NOMO-1 treated with dmso at 0.1 percent for 144 hours (cell line): ENCODE data around the gene CSGALNACT2.
A peak's percentile ranks its signal among the peaks of the same experiment; 100 is the strongest.
"Not testable (repeated sequence)": the region's sequence is repeated elsewhere in the genome, so short reads cannot be mapped to it uniquely, and the experiment has no call there.

Source experiments
- DNase-seq: peaks from one replicate; lab custom pipeline; 2025; ENCODE audit not compliant: unreplicated experiment; lab: John Stamatoyannopoulos, UW

CSGALNACT2 gene, protein sequence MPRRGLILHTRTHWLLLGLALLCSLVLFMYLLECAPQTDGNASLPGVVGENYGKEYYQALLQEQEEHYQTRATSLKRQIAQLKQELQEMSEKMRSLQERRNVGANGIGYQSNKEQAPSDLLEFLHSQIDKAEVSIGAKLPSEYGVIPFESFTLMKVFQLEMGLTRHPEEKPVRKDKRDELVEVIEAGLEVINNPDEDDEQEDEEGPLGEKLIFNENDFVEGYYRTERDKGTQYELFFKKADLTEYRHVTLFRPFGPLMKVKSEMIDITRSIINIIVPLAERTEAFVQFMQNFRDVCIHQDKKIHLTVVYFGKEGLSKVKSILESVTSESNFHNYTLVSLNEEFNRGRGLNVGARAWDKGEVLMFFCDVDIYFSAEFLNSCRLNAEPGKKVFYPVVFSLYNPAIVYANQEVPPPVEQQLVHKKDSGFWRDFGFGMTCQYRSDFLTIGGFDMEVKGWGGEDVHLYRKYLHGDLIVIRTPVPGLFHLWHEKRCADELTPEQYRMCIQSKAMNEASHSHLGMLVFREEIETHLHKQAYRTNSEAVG

DNA sequence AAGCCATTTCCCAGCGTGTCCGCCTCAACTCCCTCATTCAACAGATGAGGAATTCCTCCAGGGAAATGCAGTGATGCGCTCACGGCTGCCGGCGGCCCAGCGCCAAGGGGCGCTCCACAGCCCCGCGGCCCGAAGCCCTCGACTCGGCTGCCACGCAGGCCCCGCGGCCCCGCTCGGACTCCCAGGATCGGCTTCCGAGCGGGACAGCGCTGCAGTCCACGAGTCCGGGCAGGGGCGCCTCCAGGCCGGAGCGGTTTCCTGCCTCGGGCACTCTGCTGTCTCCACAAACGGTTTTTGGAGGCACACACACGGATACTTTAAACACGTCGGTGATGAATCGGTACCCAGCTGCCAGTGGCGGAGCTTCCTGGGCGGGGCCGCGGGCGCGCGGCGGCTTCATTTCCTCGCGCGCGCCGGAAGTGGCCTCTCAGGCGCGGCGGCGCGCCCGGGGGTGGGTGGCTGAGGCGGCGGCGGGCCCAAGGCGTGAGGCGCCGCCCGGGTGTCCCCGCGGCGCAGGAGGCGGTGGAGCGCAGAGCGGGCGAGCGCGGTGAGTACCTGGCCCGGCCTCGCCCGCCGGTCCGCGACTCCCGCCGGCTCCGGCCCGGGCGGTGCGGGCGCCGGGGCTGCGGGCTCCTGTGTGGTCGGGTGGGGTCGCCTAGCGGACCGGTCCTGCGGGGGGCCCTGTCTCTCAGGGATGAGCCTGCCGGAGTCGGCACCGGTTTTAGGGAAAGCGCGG is at the start of gene CSGALNACT2:
TSS of gene CSGALNACT2 (plus strand) at position 425 of the 736 bp plus-strand sequence. CDS start 16,705 bp downstream, outside the sequence.
- DNase-seq, result peak; percentile 67

GRCh38 chr10:43089519-43089918 is 48.7 kb upstream of the CSGALNACT2 start:
- no peak for DNase-seq

DNA sequence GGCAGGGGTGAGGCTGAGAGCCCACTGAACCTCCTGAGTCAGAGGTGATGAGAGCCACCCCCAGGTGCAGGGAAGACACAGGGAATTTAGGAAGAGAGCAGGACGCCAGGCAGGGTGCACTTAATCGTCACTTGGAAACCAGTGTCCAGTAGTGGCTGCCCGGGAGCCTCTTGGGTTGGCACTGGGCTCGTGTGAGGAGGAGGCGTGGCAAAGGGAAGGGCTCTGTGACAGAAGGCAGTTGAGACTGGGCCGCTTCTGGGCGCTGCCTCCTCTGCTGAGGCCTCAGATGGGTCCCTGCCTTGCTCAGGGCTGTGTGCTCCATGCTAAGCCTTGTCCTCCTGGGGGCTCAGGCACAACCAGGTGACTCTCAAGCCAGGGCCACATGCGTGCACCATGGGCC is 48.1 kb upstream of the CSGALNACT2 start:
- no peak for DNase-seq

GRCh38 chr10:43090664-43091063 is 47.6 kb upstream of the CSGALNACT2 start:
- no peak for DNase-seq

DNA sequence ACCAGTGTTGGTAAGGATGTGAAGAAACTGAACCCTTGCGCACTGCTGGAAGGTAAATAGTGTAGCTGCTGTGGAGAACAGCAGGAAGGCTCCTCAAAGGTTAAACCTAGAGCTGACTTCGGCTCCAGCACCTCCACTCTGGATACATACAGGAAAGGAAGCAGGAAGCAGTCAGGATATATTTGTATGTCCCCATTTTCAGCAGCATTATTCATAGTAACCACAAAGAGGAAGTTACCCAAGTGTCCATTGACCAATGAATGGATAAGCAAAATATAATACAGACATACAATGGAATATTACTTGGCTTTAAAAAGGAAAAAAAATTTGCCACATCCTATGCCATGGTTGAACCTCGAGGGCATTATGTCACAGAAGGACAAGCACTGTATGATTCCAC is 46.4 kb upstream of the CSGALNACT2 start:
- DNase-seq, result peak; percentile 45

GRCh38 chr10:43093423-43094076 is 44.7 kb upstream of the CSGALNACT2 start:
- no peak for DNase-seq

DNA sequence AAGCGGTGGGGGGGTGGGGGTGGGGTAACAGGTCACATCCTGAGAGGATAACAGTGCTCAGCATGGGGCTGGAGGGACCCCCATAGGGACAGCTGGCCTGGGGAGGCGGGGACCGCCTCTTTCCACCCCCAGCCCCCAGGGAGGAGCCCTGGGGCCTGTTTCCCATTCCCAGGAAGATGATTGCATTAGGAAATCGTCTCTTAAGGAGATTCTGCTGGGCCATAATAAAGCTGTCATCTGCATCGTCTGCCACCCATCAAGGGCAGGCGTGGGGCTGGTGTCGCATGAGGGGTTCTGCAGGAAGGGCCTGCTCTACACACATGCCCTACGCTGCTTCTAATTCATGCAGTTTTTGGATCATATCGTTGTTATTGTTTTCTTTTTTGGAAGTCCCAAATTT is 44.2 kb upstream of the CSGALNACT2 start:
- DNase-seq, result no peak

- not testable (repeated sequence) for DNase-seq
Measured at GRCh38 chr10:43099339-43099738, 38.9 kb upstream of the CSGALNACT2 start.

DNA sequence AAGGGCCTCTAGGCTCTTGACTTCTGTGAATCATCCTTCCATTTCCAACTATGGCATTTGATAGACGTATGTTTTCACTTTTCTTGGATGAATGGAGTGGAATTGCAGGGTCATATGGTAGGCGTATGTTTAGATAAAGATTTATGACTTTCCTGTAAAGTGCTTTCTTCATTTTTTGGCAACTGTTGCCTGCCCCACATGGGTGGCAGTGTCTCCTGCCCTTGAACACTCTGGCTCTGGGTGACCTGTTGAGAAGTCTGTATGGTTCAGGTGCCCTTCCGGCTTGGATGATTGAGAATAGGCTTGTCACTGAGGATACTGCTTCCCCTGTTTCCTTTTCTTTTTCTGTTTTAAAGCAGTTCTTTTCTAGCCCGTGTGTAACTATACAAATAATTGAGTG is 38.3 kb upstream of the CSGALNACT2 start:
- DNase-seq, result no peak

DNA sequence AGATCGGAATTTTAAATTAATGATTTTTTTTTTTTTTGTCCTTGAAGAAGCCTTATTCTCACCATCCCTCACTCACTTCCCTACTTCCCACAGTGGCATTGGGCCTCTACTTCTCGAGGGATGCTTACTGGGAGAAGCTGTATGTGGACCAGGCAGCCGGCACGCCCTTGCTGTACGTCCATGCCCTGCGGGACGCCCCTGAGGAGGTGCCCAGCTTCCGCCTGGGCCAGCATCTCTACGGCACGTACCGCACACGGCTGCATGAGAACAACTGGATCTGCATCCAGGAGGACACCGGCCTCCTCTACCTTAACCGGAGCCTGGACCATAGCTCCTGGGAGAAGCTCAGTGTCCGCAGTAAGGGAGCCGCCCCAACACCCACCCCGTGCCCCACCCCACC is 37.9 kb upstream of the CSGALNACT2 start:
- DNase-seq, result no peak

DNA sequence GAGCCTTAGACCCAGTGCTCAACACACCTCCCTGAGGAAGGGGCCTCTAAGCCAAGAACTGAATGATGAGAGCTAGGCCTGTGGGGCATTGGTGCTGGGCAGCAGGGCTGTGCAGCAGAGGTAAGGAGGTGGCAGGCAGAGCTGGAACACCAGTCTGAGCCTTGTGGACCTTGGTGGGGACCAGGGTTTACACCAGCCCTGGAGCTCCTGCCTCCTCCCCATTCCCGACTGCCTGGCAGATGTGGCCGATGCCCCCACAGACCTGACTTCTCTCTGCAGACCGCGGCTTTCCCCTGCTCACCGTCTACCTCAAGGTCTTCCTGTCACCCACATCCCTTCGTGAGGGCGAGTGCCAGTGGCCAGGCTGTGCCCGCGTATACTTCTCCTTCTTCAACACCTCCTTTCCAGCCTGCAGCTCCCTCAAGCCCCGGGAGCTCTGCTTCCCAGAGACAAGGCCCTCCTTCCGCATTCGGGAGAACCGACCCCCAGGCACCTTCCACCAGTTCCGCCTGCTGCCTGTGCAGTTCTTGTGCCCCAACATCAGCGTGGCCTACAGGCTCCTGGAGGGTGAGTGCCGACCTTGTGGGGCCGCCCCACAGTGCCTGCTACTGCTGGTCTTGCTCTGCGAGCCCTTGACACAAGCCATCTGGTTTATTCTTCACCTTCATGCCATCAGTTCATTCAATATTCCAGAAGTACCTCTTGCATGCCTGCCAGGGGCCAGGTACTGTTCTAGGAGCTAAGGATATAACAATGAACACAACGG is 36.0 kb upstream of the CSGALNACT2 start:
- DNase-seq, result no peak

GRCh38 chr10:43105102-43105955 is 32.9 kb upstream of the CSGALNACT2 start:
- peak; percentile 9 for DNase-seq

DNA sequence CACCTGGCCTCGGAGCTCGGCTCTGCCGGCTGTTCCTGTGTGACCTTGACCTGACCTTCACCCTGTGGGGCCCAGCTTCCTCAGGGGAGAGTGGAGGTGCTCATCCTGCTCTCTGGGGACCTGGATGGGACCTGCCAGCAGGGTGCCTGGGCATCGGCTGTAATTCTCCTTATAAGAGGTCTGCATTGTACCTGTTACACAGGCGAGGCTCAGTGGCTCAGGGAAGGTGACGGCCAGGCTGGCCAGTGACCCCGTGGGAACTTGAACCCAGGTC is 32.4 kb upstream of the CSGALNACT2 start:
- DNase-seq, result no peak

DNA sequence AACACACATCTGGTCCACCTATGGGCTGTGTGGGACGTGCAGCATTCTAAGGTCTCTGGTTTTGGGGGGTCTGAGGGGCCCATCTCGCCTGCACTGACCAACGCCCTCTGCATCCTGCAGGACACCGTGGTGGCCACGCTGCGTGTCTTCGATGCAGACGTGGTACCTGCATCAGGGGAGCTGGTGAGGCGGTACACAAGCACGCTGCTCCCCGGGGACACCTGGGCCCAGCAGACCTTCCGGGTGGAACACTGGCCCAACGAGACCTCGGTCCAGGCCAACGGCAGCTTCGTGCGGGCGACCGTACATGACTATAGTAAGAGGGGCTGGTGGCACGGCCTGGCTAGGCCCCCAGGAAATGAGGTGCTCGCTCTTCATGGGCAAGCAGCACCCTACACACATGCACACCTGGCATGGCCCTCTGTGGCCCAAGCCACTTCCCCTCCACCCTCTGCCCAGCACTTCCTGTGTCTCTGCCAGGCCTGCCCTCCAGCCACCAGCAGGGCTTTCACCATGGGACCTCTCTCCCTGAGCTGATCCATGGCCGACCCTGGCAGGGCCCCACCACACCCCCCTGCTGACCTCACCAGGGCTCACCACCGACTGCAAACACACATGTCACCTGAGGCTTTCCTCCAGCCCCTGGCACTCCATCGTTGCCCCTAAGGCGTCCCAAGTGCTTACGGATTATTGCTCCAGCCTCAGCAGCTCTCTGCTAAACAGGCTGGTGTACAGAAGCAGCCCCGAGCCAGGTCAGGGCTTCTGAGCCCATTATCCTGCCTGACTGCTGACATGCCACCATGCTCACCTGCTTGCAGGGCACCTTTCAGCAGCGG is 31.8 kb upstream of the CSGALNACT2 start:
- no peak for DNase-seq

DNA sequence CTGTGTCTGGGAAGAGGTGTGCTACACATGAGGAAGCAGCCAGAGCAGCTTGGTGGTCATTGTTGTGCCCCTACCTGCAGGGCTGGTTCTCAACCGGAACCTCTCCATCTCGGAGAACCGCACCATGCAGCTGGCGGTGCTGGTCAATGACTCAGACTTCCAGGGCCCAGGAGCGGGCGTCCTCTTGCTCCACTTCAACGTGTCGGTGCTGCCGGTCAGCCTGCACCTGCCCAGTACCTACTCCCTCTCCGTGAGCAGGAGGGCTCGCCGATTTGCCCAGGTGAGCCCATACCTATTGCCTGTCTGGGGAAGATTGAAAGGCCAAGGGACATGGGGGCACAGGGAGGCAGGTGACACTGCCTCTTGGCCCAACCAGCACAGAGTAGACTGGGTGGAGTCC is 29.3 kb upstream of the CSGALNACT2 start:
- no peak for DNase-seq

- no peak for DNase-seq
Measured at GRCh38 chr10:43109671-43110249, 28.5 kb upstream of the CSGALNACT2 start.

DNA sequence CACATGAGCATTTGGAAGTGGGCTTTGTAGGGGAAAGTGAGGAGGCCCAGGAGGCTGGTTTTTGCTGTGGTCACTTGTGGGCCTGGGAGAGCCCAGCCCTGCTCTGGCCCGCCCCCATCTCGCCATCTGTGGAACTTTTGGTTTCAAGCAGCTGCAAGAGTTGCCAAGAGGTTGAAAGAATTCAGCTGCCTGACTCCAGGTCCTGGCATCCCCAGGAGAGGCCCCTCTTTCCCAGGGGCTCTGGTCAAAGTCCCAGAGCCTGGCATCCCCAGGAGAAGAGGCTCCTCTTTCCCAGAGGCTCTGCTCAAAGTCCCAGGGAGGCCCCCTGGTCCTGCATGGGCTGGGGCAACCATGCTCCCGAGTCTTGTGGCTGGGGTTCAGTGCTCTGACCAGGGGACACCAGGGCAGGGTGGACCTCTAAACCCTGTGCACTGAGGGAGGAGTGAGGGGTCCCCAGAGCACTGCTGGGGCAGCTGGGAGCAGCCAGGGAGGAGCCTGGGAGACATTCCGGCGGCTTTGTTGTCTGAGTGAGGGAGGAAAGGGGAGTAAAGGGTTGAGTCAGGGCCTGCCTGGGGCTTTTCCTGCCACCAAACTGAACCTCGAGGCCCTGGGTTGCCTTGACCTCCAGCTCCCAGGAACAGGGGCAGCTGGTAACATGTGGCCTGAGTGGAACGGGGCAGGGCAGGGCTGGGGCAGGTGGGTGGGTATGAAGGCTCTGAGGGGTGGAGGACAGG is 27.7 kb upstream of the CSGALNACT2 start:
- no peak for DNase-seq

DNA sequence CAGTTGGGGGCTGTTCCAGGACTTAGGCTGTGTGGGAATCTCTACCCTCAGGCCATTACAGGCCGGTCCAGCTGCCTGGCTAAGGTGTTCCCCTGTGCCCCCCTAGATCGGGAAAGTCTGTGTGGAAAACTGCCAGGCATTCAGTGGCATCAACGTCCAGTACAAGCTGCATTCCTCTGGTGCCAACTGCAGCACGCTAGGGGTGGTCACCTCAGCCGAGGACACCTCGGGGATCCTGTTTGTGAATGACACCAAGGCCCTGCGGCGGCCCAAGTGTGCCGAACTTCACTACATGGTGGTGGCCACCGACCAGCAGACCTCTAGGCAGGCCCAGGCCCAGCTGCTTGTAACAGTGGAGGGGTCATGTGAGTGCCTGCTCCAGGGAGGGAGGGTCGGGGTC is 27.1 kb upstream of the CSGALNACT2 start:
- DNase-seq, result no peak
